Activated effector memory CD4-positive, alpha-beta T cell treated with anti-CD3 and anti-CD28 coated beads, Interleukin-2, amount 50 U/mL, for 16 hours (primary cell): Measurements from ENCODE around the gene SCN8A.
"Not testable (repeated sequence)": the region's sequence is repeated elsewhere in the genome, so short reads cannot be mapped to it uniquely, and the experiment has no call there.

Experiments
- DNase-seq: peaks from one replicate; pipeline ENCODE4 v3.0.0-alpha.2; 2020

The SCN8A gene

GRCh38 chr12:51818566-51819300, 227.7 kb downstream of the SCN8A start:
- no peak for DNase-seq

- DNase-seq: no peak
Observed at GRCh38 chr12:51819736-51820525, 228.9 kb downstream of the SCN8A start.

- peak; percentile 92 for DNase-seq
Observed at GRCh38 chr12:51820526-51821439, 229.8 kb downstream of the SCN8A start.

- peak; percentile 77 for DNase-seq
Observed at GRCh38 chr12:51821440-51822260, 230.6 kb downstream of the SCN8A start.

GRCh38 chr12:51822261-51822616, 231.2 kb downstream of the SCN8A start:
- DNase-seq: no peak

GRCh38 chr12:51822956-51823355, 231.9 kb downstream of the SCN8A start:
- no peak for DNase-seq

- DNase-seq: peak; percentile 66
Observed at GRCh38 chr12:51823875-51824565, 233.0 kb downstream of the SCN8A start.

GRCh38 chr12:51825216-51825615, 234.2 kb downstream of the SCN8A start:
- no peak for DNase-seq

GRCh38 chr12:51826881-51827280, 235.8 kb downstream of the SCN8A start:
- DNase-seq: no peak

- DNase-seq: peak; percentile 79
Observed at GRCh38 chr12:51827925-51828818, 237.1 kb downstream of the SCN8A start.

- no peak for DNase-seq
Observed at GRCh38 chr12:51829011-51829481, 238.0 kb downstream of the SCN8A start.

- no peak for DNase-seq
Observed at GRCh38 chr12:51829641-51830040, 238.6 kb downstream of the SCN8A start.

- not testable (repeated sequence) for DNase-seq
Observed at GRCh38 chr12:51831817-51832216, 240.8 kb downstream of the SCN8A start.

- DNase-seq: no peak
Observed at GRCh38 chr12:51832354-51833107, 241.5 kb downstream of the SCN8A start.

GRCh38 chr12:51833448-51834227, 242.6 kb downstream of the SCN8A start:
- no peak for DNase-seq

- DNase-seq: no peak
Observed at GRCh38 chr12:51834411-51834810, 243.4 kb downstream of the SCN8A start.

GRCh38 chr12:51836041-51836826, 245.2 kb downstream of the SCN8A start:
- no peak for DNase-seq

- DNase-seq: no peak
Observed at GRCh38 chr12:51836827-51837173, 245.8 kb downstream of the SCN8A start.
